Subcutaneous adipose tissue (tissue), 4 donors: Measurements from ENCODE around the gene NSD1. TPM values are rescaled to one million over a fixed set of nuclear protein-coding genes. Genes with fewer than 3 reads are reported as not detected.

ENCODE experiments used
- total RNA-seq, 4 donors: library from RNA; depleted of rRNA; stranded (reverse); fragments of >200 nt; gene quantifications; one replicate each; pipeline ENCODE4 v1.1.0, GENCODE V29; 2016
- TF ChIP-seq, protein P1 (sequence below): fragments of 450-650 bp; IDR thresholded peaks from one replicate; pipeline ENCODE4 v1.5.1; 2016; ENCODE audit warnings: low read depth, mild to moderate bottlenecking, control low read depth, antibody characterized with exemption, moderate library complexity

Gene NSD1
- total RNA-seq, 4 donors from 2014 or later, result 35.2 to 52.0 (median 37.7) TPM

DNA sequence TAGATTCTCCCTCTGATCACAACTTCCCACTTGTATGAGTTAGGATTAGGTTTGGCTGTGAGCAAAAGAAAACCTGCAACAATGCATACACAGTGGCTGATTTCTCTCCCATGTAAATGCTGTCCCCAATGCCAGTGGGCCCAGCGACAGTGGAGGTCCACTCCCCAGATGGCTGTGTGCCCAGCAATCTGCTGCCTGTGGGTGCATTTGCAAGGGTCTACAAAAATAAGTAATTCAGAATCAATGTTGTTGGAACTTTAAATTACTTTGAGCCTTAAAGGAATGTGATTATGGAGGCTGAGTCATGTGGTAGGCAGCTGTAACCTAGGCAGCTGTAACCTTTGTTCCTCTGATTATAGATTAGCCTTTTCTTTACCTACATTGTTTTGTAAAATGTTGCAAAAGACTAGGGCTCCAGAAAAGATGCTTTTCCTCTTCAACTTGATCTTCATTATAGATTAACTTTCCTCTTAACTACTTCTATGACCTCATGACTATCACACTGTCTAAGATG is 192.4 kb downstream of the NSD1 start:
- TF ChIP-seq, protein P1, sequence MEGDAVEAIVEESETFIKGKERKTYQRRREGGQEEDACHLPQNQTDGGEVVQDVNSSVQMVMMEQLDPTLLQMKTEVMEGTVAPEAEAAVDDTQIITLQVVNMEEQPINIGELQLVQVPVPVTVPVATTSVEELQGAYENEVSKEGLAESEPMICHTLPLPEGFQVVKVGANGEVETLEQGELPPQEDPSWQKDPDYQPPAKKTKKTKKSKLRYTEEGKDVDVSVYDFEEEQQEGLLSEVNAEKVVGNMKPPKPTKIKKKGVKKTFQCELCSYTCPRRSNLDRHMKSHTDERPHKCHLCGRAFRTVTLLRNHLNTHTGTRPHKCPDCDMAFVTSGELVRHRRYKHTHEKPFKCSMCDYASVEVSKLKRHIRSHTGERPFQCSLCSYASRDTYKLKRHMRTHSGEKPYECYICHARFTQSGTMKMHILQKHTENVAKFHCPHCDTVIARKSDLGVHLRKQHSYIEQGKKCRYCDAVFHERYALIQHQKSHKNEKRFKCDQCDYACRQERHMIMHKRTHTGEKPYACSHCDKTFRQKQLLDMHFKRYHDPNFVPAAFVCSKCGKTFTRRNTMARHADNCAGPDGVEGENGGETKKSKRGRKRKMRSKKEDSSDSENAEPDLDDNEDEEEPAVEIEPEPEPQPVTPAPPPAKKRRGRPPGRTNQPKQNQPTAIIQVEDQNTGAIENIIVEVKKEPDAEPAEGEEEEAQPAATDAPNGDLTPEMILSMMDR, result no peak

DNA sequence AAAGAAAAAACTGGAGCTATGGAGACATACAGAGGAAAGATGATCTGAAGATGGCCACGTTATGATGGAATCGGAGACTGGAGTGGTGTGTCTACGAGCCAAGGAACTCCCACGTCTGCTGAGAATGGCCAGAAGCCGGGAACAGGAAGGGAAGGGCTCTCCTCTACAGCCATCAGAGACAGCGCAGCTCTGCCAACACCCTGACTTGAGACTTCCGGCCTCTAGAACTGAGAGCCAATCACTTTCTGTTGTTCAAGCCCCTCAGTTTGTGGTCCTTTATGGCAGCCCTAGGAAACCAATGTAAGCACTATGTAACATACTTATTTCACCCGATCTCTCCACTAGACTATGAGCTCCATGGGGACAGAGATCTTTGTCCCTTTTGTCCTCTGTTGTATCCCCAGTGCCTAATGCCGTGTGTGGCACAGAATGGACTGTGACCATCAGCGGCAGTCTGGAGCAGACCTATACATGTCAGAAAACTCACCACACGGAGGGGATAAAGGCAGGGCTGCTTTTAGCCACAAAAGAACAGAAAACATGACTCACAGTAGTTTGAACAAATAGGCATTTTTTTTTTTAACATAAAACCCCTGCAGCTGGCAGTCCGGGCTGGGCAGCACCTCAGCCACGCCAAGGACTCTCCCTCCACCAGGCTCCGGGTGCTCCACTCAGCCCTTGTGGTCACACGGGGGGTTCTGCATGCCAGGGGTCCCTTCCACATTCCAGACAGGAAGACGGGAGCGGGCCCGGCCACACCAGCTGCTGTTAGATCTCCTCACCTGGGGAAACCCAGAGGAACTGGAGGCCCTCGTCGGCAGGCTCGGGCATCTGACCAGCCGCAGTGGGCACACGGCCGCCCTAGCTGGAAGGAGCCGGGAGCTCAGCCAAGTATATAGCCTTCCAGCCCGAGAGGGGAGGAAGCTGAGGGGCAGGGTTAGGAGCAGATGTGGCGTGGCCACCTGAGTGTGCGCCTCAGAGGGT is 194.3 kb downstream of the NSD1 start:
- TF ChIP-seq, protein P1, result no peak

DNA sequence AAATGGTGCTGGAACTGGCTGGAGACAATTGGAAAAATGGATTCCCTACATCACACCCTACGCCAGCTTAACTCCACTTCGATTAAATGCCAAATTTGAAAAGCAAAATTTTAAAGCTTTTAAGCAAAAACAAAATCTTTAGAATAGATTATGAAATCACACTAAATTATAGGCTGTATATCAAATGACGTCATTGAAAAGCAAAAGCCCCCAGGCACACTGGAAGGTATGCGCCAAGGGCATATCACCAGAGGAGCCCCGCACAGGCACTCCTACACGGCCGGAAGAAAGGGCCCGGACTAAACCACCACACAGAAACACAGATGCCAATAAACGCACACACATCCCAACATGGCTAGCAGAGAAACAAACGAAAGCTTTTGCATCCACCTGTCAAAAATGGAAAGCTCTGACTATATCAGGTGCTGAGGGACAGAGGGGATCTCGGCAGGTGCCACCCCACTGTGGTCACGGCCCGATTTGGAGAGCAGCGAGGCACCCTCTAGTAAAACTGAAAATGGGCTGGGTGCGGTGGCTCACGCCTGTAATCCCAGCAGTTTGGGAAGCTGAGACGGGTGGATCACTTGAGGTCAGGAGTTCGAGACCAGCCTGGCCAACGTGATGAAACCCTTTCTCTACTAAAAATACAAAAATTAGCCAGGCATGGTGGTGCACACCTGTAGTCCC is 195.1 kb downstream of the NSD1 start:
- TF ChIP-seq, protein P1, result no peak

DNA sequence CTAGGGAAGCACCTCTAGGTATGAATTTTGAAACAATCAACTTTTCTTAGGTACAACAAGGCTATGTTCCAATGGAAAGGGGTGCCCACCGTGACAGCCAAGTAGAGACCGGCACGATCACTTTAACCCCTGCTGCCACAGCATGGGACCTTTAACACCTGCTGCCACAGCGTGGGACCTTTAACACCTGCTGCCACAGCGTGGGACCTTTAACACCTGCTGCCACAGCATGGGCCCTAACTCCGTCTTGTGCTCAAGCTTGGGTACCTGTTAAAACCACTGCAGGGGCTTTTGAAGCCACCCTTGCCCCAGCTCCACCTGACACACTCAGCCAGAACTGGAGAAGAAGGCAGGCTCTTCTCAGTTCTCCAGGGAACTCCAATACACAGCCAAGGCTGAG is 196.3 kb downstream of the NSD1 start:
- TF ChIP-seq, protein P1, result no peak

DNA sequence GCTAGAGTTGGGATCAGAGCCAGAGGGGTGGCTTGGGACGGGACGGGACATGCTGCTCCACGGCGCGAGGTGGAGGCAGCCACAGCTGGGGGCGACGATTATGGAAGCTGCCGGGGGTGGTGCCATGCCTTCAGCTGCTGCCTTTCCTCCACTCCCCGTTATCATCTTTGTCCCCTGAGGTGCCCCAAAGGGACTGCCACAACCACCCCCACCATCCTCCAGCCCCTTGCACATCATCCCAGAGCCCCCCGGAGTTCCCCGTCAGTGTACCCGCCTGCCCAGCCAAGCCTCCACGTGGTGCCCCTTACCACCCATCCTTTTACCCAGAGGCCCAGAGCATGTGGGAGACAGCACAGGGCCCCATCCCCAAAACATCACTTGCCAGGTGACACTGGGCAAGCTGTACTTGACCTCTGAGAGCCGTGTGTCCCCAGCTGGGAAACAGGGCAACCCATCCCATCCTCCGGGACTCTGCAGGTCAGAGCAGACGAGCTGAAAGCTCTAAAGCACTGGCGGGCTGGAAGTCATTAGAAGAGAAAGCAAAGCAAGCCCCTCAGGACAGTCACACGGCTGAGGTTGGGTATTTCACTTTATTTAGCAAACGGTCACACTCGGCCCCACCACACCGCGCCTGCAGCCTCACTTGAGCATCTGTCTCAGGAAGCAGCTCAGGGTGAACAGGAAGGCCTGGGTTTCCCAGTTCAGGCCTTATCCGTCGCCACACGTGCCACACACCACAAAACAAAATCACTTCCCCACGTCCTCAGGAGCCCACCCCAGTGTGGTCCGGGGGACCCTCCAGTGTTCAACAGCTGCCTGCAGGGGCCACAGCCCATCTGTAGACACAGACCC is 197.6 kb downstream of the NSD1 start:
- TF ChIP-seq, protein P1, result no peak

DNA sequence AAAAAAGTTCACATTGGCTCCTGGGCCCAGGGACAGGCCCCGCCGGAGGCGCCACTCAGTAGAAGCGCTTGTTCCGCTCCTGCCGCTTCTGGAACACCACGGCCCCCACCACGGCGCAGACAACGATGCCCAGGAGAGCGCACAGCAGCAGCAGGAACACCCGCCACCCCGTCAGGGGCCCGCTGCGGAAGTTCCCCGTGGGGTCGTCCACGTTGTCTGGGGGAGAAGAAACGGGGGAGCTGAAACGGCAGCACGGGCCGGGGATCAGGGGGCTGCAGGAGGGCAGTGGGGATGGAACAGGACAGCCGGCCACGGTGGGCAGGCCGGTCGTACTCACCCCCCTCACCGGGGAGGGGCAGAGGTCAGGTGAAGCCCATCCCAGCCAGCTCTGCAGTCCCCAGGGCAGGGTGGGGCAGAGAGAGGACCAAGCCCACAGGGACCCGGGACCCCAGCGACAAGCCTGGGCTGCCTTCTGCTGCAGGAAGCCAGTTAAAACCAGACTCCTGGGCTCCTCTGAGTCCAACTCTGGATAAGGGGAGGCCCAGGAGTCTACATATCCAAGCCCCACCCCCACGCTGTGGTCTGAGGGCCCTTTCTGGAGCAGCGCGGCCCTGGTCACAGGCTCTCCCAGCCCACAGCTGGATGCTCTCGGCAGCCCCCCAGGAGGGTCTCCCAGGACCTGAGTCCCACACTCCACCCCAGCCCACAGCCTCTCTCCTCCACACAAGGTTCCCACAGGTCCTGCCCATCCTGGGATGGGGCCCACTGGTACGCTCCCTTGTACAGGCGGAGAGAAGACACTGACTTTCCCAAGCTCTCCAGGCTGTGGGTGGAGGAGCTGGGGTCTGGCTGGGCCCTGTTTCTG is 198.7 kb downstream of the NSD1 start:
- TF ChIP-seq, protein P1, result no peak
